Stomach (tissue), 4 donors: ENCODE measurements around the gene SKI.

ENCODE experiments used
- CTCF ChIP-seq, 7 experiments: fragments of 450-650 bp in 4 of 7; fragments of 200-600 bp in 3 of 7; sonication (generic) in 3 of 7; IDR thresholded peaks; one replicate each; pipeline ENCODE4 v1.5.1; 2016 to 2019; ENCODE audit warnings: antibody characterized with exemption in 7 of 7, control low read depth in 2 of 7, mild to moderate bottlenecking in 1 of 7
- EP300 ChIP-seq: sonication (generic); formaldehyde crosslinking; IDR thresholded peaks from one replicate; pipeline ENCODE4 v1.6.1; 2017; ENCODE audit warnings: antibody characterized with exemption
- POLR2AphosphoS5 ChIP-seq, 3 donors: sonication (generic); formaldehyde crosslinking; IDR thresholded peaks; one replicate each; pipeline ENCODE4 v1.6.1; 2016; ENCODE audit warnings: antibody characterized with exemption in 3 of 3

GRCh38 chr1:2314803-2315673 lies 86.9 kb downstream of the SKI start:
- no peak for TF ChIP-seq EP300
- peak in 5 of 7 experiments; percentile 39 to 100 (median 98) for TF ChIP-seq CTCF (IDR thresholded peaks at IDR 0.05)
- no peak for TF ChIP-seq POLR2AphosphoS5 (IDR thresholded peaks at IDR 0.05)
